Activated gamma-delta T cell (primary cell): ENCODE results near the gene PDP2.
"Not testable (repeated sequence)": the region's sequence is repeated elsewhere in the genome, so short reads cannot be mapped to it uniquely, and the experiment has no call there.

Experiments
- DNase-seq: peaks from one replicate; lab custom pipeline; 2025; lab: John Stamatoyannopoulos, UW

Gene PDP2

DNA sequence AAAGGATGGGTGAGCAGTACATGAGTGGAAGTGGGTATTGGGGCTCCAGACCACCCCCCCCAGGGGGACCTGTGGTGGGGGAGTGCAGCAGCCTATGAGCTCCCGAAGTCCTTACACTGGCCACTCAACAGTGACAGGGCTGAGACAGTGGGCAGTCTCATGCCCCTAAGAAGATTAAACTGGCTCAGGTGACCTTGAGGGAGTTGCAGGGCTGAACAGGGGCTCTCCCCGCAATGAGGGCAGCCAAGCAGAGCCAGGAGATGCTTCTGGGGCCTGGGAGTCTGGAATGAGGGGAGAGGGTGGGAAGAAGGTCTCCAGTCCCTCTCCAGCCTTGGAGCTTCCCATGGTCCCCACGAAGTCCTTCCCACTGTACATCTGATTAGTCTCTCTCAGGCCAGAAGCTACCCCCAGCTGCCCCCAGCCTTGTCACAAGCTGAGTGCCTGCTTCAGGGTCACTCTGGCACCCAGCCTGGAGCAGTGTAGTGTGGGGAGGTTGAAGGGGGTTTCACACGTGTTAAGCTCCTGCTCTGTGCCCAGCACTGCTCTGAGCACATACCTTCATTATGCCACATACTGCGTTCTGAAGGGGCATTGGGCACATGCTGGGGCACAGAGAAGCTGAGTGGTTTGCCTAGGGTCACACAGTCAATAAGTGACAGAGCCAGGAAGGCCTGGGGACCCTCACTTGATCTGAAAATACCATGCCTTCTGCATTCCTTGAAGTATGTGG lies 39.4 kb downstream of the PDP2 start:
- DNase-seq, result no peak

DNA sequence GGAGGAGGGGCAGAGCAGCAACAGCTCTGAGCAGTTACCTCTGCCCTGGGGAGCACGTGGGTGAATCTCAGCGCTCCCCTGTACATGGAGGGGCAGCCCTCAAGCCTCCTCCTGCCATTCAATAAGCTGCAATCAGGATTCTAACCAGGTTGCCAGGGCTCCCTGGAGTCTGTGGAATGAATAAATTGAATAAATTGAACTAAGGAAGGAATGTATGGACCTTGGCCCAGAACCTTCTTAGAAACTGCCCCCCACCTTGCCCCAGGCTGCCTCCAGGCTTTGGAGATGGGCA lies 39.9 kb downstream of the PDP2 start:
- no peak for DNase-seq

DNA sequence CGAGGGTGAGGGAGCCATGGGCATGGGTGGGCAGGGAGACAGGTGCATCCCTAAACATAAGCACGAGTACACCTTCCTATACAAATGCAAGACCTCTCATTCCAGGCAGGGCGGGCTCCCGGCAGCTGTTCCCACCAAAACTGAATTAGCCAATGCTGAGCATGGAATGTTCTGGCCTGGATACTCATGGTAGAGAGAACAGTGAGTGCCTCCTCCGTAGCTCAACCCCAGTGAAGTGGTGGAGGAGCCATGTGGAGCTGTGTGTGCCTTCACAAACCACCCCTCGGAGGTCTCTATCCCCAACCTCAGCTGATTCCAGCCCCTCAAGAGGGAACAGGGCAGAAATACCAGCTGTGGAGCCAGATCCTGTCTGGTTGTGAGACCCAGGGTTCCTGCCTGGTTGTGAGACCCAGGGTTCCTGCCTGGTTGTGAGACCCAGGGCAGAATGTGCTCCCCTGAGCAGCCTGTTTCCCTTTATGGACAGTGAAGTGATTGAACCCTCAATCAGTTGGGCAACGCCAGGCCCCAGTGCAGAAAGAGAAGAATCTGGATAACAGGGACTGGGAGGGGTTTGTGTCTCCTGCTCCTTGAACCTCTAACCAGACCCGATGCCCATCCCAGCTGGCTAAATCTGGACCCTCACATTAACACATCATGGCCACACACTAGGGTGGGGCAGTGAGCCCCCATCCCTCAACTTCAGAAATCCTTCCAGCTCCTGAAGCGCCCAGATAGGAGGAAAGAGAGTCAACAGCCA lies 40.8 kb downstream of the PDP2 start:
- DNase-seq, result no peak

DNA sequence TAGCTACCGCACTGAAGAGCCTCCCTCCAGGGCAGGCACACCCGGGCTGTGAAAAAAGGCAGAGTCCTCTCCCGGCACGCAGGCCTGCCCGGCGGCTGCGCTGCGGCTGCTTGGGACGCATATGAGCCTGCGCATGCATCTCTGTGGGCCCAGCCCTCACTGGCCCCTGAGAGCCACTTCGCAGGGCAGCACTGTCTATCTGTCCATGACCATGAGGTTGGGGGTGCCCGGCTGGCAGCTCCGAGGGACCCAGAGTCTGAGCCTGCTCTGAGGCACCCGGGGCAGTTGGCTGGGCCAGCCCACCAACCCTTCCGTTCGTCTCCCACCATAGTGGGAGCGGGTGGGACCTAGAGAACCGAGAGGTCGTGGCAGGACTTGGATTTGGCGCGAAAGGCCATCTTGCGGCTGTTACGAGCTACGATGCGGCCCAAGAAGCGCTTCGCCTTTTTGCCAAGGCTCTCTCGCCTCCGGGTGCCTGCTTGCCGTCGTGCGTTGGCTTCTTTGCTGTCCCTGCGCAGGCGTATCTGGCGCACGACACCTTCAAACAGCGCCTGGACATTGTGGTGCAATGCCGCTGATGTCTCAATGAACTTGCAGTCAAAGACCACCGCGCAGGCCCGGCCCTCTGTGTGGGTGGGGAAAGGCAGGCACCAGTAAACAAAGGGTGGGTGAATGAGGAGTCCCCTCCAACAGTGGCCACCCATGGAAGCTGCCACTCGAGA lies 41.6 kb downstream of the PDP2 start:
- no peak for DNase-seq

DNA sequence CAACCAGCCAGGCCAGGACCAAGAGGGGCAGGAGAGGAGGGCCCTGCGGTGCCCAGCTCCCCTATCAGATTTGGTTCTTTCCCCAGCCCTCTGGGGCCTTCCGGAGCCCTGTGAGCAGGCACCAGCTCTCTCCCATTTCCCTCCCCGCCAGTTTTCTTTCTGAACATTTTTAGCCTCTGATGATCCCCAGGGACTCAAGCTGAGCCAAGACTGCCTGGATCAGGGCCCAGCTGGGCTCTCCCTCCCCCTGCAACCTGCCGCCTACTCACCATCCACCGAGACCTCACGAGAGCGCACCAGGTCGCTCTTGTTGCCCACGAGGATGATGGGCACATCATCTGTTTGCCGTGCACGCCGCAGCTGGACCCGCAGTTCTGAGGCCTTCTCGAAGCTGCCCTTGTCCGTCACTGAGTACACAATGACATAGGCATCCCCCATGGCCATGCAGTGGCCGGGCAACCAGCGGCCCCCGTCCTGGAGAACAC lies 43.0 kb downstream of the PDP2 start:
- DNase-seq, result no peak

DNA sequence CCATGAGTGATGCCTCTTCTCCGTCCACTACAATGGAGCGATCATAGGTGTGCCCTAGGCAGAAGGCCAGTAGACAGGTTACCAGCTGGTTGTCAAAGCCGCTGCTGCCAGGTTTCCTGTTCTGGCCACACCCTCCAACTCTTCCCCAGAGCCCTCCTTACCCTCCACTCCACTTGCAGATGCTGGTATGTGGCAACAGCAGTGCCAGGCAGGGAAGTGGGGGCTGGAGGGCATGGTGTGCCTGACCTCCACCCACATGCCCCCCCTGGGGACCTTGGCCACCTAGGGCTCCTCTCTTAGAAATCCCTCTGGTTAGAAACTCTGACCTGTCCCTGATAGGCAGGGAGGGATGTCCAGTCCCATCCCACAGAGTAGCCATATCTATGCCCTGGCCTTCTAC lies 43.6 kb downstream of the PDP2 start:
- no peak for DNase-seq

DNA sequence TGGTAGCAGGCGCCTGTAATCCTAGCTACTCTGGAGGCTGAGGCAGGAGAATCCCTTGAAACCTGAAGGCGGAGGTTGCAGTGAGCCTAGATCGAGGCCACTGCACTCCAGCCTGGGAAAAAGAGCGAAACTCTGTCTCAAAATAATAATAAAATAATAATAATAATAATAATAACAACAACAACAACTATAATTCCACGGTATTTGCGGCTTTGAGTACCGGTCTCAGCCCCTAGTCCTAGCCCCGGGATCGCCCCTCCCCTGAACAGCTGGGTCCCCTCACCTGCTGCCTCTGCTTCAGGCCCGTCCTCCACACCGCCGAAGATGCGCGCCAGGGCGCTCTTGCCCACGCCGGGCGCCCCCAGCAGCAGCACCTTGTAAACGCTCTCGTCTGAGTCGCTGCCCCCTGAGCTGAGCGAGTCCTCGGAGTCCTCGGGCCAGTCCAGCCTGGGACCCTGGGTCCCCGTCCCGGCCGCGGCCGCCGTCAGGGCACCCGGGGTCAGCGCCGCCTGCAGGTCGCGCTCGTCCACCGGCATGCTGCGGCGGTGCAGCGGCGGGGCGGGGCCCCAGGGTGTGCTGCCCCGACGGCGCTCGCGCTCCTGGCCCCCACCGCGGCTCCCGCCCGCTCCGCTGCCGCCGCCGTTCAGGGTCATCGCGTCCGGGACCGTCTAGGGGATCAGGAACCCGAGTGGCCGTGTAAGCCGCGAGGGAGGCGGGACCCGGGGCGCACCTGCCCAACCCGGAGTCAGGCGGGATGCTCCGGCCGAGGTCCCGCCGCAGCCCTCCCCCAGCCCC lies 44.4 kb downstream of the PDP2 start:
- DNase-seq, result peak; percentile 34

DNA sequence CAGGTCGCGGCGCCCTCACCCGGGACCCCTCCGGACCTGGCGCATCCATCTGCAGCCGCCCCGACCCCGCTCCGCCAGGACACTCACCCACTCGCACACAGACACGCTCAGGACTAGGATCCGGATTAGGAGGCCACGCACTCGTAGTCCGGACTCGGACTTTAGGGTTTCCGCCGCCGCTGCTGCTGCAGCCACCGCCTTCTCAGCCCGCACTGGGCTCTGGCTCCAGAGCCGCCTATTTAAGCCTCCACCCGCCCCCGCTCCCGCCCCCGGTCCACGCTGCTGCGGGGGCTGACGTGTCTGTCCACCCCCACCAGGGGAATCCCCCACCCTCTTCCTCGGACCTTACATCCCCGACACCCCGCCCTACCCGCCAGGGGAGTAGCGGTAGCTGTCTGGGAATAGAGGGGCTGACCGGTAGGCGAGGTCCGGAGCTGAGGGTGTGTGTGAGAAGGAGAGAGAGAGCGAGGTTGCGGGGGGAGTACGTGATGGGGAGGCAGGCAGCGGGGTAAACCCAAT lies 45.1 kb downstream of the PDP2 start, which contains the start of gene RRAD:
RRAD (minus strand) TSS at position 214 of the 519 bp plus-strand sequence. CDS start 356 bp downstream, outside the sequence.
- no peak for DNase-seq

DNA sequence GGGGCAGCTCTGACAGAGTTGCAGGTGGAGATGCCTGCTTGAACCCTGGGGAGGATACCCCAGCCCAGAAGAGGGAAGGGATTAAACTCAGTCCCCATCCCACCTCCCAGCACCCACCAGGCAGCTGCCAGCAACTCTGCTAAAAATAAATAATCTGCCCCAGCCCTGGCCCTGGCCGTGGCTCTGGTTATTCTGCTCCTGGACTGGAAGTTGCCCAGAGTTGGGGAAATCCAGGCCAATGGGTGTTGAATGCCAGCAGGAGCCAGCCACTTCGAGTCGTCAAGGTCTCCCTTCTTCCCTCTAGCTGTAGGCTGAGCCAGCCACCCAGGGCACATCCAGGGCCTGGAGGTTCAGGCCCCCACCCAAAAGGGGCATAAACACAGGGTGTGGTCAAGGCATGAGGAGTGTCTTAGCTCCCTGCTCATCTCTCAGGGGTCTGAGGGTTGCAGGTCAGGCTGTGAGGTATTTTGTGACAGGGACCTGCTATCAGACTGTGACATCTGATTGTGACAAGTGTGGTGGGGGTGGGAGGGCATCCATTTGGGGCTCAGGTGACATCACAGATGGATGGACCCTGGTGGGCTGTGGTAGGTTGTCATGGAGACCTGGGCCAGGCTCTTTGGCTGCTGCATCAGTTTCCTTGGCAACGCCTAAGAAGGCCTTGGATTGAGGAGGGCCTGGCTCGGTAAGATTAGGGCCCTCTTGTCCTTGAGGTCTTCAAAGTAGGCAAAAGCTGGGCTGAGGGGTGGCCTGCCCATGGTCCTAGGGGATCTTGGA lies 46.0 kb downstream of the PDP2 start:
- DNase-seq, result no peak

DNA sequence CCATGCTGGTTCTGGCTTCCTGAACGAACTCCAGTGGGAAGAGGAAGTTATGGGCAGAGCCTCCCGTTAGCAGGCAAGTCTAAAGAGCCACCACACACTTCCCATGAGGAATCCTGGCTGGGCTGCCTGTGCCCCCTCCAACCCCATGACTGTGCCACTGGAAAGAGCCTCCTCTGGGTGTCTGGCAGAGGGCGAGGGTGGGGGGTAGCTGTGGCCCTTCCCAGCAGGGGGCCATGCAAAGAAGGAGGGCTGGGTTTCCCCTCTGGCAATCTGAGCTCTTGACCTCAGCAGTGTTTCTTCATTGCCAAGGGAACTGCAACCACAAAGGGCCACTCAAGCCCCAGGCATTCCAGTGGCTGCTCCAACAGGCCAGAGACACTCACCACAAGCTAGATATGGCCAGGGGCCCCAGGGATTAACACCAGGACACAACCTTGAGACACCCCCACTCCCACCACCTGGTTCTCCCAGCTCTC lies 46.7 kb downstream of the PDP2 start:
- no peak for DNase-seq

DNA sequence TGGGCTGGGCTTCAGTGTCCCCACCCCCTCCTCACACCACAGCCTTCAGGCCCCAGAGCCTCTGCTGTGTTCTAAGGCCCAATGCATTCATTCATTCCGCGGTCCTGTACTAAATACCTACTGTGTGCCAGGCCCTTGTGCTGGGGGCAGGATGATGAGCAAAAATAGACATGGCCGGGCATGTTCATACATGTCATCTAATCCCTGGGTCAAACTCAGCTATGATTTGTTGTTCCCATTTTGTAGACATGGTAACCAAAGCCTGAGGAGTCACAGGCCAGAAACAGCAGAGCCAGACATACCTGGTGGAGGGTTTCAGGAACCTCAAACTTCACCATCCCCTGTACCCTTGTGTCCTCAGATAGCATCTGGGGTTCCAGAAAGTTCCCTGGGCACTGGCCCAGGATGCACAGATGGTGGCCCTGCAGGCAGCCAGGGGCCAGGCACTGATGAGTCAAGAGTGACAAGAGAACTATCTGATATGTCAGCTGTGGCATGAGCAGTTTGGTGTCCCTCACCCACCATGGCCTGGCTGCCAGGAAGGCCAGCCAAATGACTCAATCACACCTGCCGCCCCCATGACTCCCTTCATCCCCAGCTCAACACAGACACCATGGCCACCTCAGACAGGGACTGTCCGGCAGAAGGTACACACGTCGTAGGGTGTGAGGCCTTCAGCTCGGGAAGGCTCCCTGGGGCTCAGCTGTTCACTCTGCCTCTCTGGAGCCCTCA lies 47.8 kb downstream of the PDP2 start:
- no peak for DNase-seq

DNA sequence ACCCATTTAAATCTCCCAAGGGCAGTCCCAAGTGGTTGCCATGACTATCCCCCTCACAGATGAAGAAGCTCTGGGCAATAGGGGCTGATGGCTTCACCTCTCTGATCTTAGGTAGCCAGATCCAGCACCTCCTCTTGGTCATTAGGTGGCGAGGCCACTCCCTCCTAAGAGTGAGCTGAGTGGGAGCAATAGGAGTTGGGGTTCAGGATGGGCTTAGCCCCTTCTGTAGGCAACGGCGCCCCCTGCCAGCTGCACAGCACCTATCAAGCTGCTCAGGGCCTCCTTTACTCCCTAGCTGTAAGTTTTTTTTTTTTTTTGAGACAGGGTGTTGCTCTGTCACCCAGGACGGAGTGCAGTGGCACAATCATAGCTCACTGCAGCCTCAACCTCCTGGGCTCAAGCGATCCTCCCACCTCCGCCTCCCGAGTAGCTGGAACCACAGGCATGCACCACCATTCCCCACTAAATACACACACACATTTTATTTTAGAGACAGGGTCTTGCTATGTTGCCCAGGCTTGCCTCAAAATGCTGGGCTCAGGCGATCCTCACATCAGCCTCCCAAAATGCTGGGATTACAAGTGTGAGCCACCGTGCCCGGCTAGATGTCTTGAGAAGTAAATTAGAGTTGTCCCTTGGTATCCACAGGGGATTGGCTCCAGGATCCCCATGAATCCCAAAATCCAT lies 48.5 kb downstream of the PDP2 start:
- no peak for DNase-seq

DNA sequence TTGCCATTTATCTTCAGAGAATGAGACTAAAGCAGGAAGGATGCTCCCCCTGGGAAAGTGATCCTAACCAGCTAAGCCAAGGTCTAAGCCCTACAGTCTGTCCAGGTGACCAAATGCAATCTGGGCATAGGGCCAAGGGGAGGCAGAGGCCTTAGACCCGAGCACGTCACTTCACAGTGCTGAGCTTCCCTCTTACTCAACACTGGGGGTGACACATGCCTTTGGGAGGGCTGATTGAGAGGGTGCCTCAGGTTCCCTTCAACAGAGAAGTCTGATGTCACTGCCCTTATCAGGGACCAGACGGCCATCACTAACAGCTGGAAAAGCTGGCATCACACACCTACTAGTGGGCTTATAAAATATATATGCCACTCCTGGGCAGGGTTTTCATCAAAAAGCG lies 49.9 kb downstream of the PDP2 start:
- no peak for DNase-seq

DNA sequence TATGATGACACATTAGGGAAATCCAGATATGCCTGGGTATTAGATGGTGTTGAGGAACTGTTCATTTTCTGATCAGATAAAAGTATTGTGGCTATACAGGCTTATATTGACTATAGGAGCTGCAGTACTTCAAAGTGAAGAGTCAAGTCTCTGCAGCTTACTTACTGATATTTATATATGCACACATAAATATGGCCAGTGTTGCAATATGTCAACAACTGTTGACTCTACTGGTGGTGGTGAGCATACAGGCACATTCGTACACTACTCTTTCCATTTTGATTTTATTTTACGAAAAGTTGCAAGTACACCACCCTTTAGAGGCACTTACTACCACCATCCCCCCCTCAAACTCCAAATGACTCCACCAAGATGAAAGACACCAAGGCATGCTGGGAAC lies 51.4 kb downstream of the PDP2 start:
- DNase-seq, result no peak

DNA sequence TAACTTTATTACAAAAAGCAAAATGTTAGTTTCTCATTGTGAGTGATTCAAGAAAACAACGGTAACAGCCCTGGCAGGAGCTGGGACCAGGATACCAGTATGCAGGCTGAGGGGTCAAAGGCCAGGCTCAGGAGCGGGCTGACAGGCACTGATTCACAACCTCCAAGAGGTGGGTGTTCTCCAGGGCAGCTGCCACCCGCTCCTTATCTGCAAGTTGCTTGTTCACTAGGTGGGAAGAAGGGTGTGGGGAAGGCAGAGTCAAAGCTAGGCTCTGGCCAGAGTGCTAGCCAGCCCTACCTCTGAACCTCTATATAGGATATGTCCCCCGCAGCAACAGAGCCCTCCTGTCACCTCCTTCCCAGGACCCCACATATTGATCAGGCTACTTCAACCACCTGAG lies 51.8 kb downstream of the PDP2 start:
- no peak for DNase-seq

DNA sequence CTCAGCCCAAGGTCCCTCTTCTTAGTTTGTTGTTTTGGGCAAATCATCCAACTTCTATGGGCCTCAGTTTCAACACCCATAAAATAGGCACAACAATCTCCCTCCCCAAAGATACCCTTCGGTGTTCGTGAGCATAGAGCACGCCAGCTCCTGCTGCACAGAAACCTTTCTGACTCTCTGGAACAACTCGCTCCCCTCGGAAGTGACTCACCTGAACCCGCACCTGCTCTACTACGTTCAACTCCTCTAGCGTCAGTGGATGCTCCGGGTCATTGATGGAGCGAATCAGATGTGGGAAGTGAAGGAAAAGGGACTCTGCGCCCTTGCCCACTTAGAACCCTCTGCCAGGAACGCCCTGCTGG lies 53.4 kb downstream of the PDP2 start:
- no peak for DNase-seq

DNA sequence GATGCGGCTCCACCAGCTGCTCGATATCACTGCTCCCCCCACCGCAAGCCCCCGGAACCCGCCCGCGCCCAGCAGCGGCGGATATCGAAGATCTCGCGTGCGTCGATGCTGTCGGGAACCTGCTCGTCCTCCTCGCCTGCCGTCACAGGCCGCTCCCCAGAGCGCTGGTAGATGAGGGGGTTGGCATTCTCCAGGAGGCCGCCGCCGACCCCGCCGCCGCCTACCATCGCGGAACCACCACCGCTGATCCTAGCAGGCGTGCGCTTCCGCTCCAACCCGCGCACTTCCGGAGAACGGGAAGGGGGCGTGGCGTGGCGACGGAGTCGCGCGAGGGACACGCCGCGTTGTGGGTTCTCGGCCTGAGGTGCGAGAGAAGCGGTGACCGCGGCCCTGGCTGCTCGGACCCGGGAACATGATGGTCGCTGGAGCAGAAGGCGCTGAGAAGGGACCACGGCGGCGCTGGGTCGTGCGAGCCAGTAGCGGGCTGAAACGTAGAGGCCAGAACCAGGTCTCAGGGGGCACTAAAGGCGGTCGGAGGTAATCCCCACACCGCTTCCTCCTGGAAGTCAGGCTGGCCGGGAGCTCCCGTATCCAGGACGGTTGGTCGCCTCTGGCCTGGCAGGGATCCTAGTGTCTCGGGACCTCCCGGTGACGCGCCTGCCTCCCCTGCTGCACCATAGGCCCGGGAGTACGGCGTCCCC lies 54.0 kb downstream of the PDP2 start, which contains the start of gene CIAO2B:
CIAO2B (minus strand) TSS at position 265 of the 701 bp plus-strand sequence; CDS start at position 227, 38 bp downstream.
- DNase-seq, result peak; percentile 82

DNA sequence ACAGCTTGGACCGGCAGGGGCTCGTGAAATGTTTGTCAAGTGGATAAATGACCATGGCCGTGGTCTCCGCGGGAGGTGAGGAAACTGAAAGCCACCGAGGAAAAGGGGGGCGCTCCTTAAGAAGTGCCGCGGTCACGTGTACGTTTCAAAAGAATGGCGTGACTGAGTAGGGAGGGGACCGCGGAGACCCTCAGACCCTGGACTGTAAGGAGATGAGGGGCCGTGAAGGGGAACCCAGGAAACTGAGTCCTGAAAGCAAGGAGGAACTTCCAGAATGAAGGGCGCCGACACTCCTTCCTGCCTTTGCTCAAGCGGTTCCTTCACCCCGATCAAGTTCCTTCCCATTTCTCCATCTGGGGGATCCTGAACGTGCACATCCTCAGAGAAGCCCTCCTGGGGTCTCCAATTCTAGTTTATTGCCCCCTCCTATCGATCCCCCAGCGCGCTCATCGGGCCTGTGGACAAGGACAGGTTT lies 54.6 kb downstream of the PDP2 start:
- DNase-seq, result not testable (repeated sequence)
